Retinal pigment epithelial cell (primary cell): ENCODE measurements around the gene DEFB126.
"Not testable (repeated sequence)": the region's sequence is repeated elsewhere in the genome, so short reads cannot be mapped to it uniquely, and the experiment has no call there.

ENCODE experiments used
- DNase-seq: peaks from one replicate; pipeline ENCODE4 v3.0.0-alpha.2; 2010; ENCODE audit warnings: low read depth
- H3K4me3 ChIP-seq: 2 replicates; pipeline ENCODE4 v1.5.1; 2011; ENCODE audit warnings: mild to moderate bottlenecking, low read length, control low read depth, moderate library complexity
- CTCF ChIP-seq: conservative IDR thresholded peaks from 2 replicates; pipeline ENCODE4 v1.5.1; 2011; ENCODE audit warnings: low read depth, low read length, control low read depth, inconsistent platforms

The DEFB126 gene

GRCh38 chr20:142290-142689, at the start of gene DEFB126:
DEFB126 (plus strand) TSS chr20:142590; CDS start chr20:142629, 39 bp downstream.
- DNase-seq: no peak

GRCh38 chr20:93641-94040, 48.7 kb upstream of the DEFB126 start:
- no peak for TF ChIP-seq CTCF
- no peak for DNase-seq
- no peak overlapping the region for H3K4me3 ChIP-seq

More at GRCh38 chr20:142290-142689, at the start of gene DEFB126:
- no peak within 1 kb of the TSS for H3K4me3 ChIP-seq
- TF ChIP-seq CTCF: no peak

- TF ChIP-seq CTCF: no peak
- DNase-seq: no peak
- no peak overlapping the region for H3K4me3 ChIP-seq
Measured at GRCh38 chr20:95215-95614, 47.2 kb upstream of the DEFB126 start.

GRCh38 chr20:97691-98090, 44.7 kb upstream of the DEFB126 start:
- not testable (repeated sequence) for H3K4me3 ChIP-seq, DNase-seq

- H3K4me3 ChIP-seq: no peak overlapping the region
- TF ChIP-seq CTCF: no peak
- no peak for DNase-seq
Measured at GRCh38 chr20:101975-102374, 40.4 kb upstream of the DEFB126 start.

- no peak for DNase-seq
- TF ChIP-seq CTCF: no peak
- no peak overlapping the region for H3K4me3 ChIP-seq
Measured at GRCh38 chr20:103456-103855, 38.9 kb upstream of the DEFB126 start.

GRCh38 chr20:112396-112795, 30.0 kb upstream of the DEFB126 start:
- DNase-seq: no peak
- TF ChIP-seq CTCF: no peak
- H3K4me3 ChIP-seq: no peak overlapping the region

- TF ChIP-seq CTCF: no peak
- H3K4me3 ChIP-seq: no peak overlapping the region
- no peak for DNase-seq
Measured at GRCh38 chr20:117518-117917, 24.9 kb upstream of the DEFB126 start.

- not testable (repeated sequence) for H3K4me3 ChIP-seq, DNase-seq
Measured at GRCh38 chr20:129786-130323, 12.5 kb upstream of the DEFB126 start.
